H9 (cell line): ENCODE results near the gene OR2F1. TPM values are rescaled to one million over a fixed set of nuclear protein-coding genes. Genes with fewer than 3 reads are reported as not detected.

Experiments
- DNase-seq: peaks from one replicate; pipeline ENCODE4 v3.0.0-alpha.2; 2017
- H2AFZ ChIP-seq: one replicate; pipeline ENCODE4 v1.6.1; 2013; ENCODE audit warnings: mild to moderate bottlenecking, low read length, control low read depth, moderate library complexity
- H2AK5ac ChIP-seq: 2 replicates; pipeline ENCODE4 v1.6.1; 2013; ENCODE audit warnings: low read length, control low read depth, mixed read lengths; ENCODE audit not compliant: insufficient read length
- H2BK120ac ChIP-seq: one replicate; pipeline ENCODE4 v1.6.1; 2013; ENCODE audit warnings: low read depth, mild to moderate bottlenecking, low read length, control low read depth, inconsistent platforms; ENCODE audit not compliant: poor library complexity, severe bottlenecking
- H2BK12ac ChIP-seq: 2 replicates; pipeline ENCODE4 v1.6.1; 2013; ENCODE audit warnings: low read length, control low read depth, mixed read lengths, low read depth; ENCODE audit not compliant: insufficient read length
- H2BK15ac ChIP-seq: 2 replicates; pipeline ENCODE4 v1.6.1; 2013; ENCODE audit warnings: low read depth, low read length, control low read depth
- H2BK20ac ChIP-seq: one replicate; pipeline ENCODE4 v1.6.1; 2013; ENCODE audit warnings: low read depth, mild to moderate bottlenecking, low read length, control low read depth, inconsistent platforms; ENCODE audit not compliant: poor library complexity, severe bottlenecking
- H2BK5ac ChIP-seq: 2 replicates; pipeline ENCODE4 v1.6.1; 2013; ENCODE audit warnings: low read length, control low read depth, mixed read lengths; ENCODE audit not compliant: insufficient read length
- H3K14ac ChIP-seq: 2 replicates; pipeline ENCODE4 v1.6.1; 2013; ENCODE audit warnings: low read length, control low read depth; ENCODE audit not compliant: insufficient read depth
- H3K18ac ChIP-seq: 2 replicates; pipeline ENCODE4 v1.6.1; 2013; ENCODE audit warnings: low read depth, mild to moderate bottlenecking, mixed read lengths, low read length, control low read depth; ENCODE audit not compliant: insufficient read length
- H3K23ac ChIP-seq: 2 replicates; pipeline ENCODE4 v1.6.1; 2013; ENCODE audit warnings: low read length, control low read depth, mixed read lengths, low read depth; ENCODE audit not compliant: insufficient read length
- H3K23me2 ChIP-seq: 2 replicates; pipeline ENCODE4 v1.6.1; 2013; ENCODE audit warnings: low read depth, mild to moderate bottlenecking, mixed read lengths, low read length, control low read depth; ENCODE audit not compliant: insufficient read length, poor library complexity, severe bottlenecking
- H3K27ac ChIP-seq: 2 replicates; pipeline ENCODE4 v1.5.1; 2013; ENCODE audit warnings: low read length, control low read depth, mixed read lengths, low read depth; ENCODE audit not compliant: insufficient read length
- H3K27me3 ChIP-seq: 2 replicates; pipeline ENCODE4 v1.6.1; 2013; ENCODE audit warnings: low read length, control low read depth, inconsistent platforms; ENCODE audit not compliant: insufficient read depth
- H3K4ac ChIP-seq: 2 replicates; pipeline ENCODE4 v1.6.1; 2013; ENCODE audit warnings: low read depth, mild to moderate bottlenecking, control low read depth, inconsistent platforms, low read length, moderate library complexity
- H3K4me1 ChIP-seq: 2 replicates; pipeline ENCODE4 v1.6.1; 2013; ENCODE audit warnings: low read length, control low read depth, inconsistent platforms; ENCODE audit not compliant: insufficient read depth
- H3K4me2 ChIP-seq: 2 replicates; pipeline ENCODE4 v1.6.1; 2013; ENCODE audit warnings: low read length, control low read depth, mixed read lengths; ENCODE audit not compliant: insufficient read length, insufficient read depth
- H3K56ac ChIP-seq: 2 replicates; pipeline ENCODE4 v1.6.1; 2013; ENCODE audit warnings: low read depth, mild to moderate bottlenecking, mixed read lengths, low read length, control low read depth; ENCODE audit not compliant: insufficient read length
- H3K79me1 ChIP-seq: 2 replicates; pipeline ENCODE4 v1.6.1; 2013; ENCODE audit warnings: low read depth, mild to moderate bottlenecking, moderate library complexity, low read length, control low read depth, inconsistent platforms; ENCODE audit not compliant: insufficient read depth, poor library complexity, severe bottlenecking
- H3K79me2 ChIP-seq: 2 replicates; pipeline ENCODE4 v1.6.1; 2013; ENCODE audit warnings: low read length, control low read depth, inconsistent platforms; ENCODE audit not compliant: insufficient read depth
- H3K9ac ChIP-seq: 2 replicates; pipeline ENCODE4 v1.6.1; 2013; ENCODE audit warnings: low read length, control low read depth, mixed read lengths; ENCODE audit not compliant: insufficient read length; ENCODE audit errors: extremely low read depth
- H3K9me3 ChIP-seq: one replicate; pipeline ENCODE4 v1.6.1; 2013; ENCODE audit warnings: low read depth, low read length, inconsistent platforms; ENCODE audit not compliant: control insufficient read depth
- H3T11ph ChIP-seq: one replicate; pipeline ENCODE4 v1.6.1; 2013; ENCODE audit warnings: mild to moderate bottlenecking, low read length, control low read depth, inconsistent platforms
- H4K20me1 ChIP-seq: one replicate; pipeline ENCODE4 v1.6.1; 2013; ENCODE audit not compliant: control insufficient read depth, insufficient read length, insufficient read depth
- H4K5ac ChIP-seq: 2 replicates; pipeline ENCODE4 v1.6.1; 2013; ENCODE audit warnings: low read depth, mild to moderate bottlenecking, mixed read lengths, low read length, control low read depth; ENCODE audit not compliant: insufficient read length
- H4K8ac ChIP-seq: replicated peaks from 2 replicates; pipeline ENCODE4 v1.6.1; 2013; ENCODE audit warnings: low read length, control low read depth, mixed read lengths, low read depth; ENCODE audit not compliant: insufficient read length
- H4K91ac ChIP-seq: 2 replicates; pipeline ENCODE4 v1.6.1; 2013; ENCODE audit warnings: low read depth, mild to moderate bottlenecking, moderate library complexity, mixed read lengths, low read length, control low read depth; ENCODE audit not compliant: insufficient read length
- H3K27ac Mint-ChIP-seq, 3 experiments: 2 replicates in 2 of 3; 3 replicates in 1 of 3; pipeline ENCODE4 v1.8.0; 2020 to 2021; ENCODE audit warnings: mixed read lengths in 3 of 3, mild to moderate bottlenecking in 1 of 3, moderate library complexity in 1 of 3
- H3K27me3 Mint-ChIP-seq: 2 replicates; pipeline ENCODE4 v1.8.0; 2021; ENCODE audit warnings: low read depth, mild to moderate bottlenecking, moderate library complexity, mixed read lengths
- H3K36me3 Mint-ChIP-seq, 3 experiments: 2 replicates in 2 of 3; 3 replicates in 1 of 3; pipeline ENCODE4 v1.8.0; 2020 to 2021; ENCODE audit warnings: low read depth in 3 of 3, mixed read lengths in 3 of 3; ENCODE audit not compliant: insufficient read depth in 1 of 3
- H3K4me1 Mint-ChIP-seq, 2 experiments: 2 replicates each; pipeline ENCODE4 v1.8.0; 2020; ENCODE audit warnings: mixed read lengths in 2 of 2
- H3K4me3 Mint-ChIP-seq, 2 experiments: 2 replicates in 1 of 2; 3 replicates in 1 of 2; pipeline ENCODE4 v1.8.0; 2020 to 2021; ENCODE audit warnings: mild to moderate bottlenecking in 2 of 2, mixed read lengths in 2 of 2, moderate library complexity in 1 of 2
- H3K9me3 Mint-ChIP-seq, 2 experiments: 2 replicates in 1 of 2; 3 replicates in 1 of 2; pipeline ENCODE4 v1.8.0; 2020; ENCODE audit warnings: mild to moderate bottlenecking in 2 of 2, mixed read lengths in 2 of 2, moderate library complexity in 1 of 2
- WGBS: extraction: QIAGEN DNeasy Blood & Tissue Kit; methylation state at CpG from one replicate; pipeline ENCODE4 v1.1.7; 2013; ENCODE audit warnings: missing lambda C conversion rate, low lambda C conversion rate, mixed read lengths; ENCODE audit not compliant: insufficient read length; ENCODE audit errors: extremely low coverage; 5-methylcytosine and 5-hydroxymethylcytosine counted together
- total RNA-seq: library from RNA; stranded (reverse); gene quantifications from 2 replicates; pipeline ENCODE4 v1.2.1, GENCODE V29; 2021
- TF ChIP-seq, protein P1 (sequence below): fragments of 200-600 bp; sonication (generic); conservative IDR thresholded peaks from 3 replicates; pipeline ENCODE4 v1.8.0; 2021; ENCODE audit warnings: antibody characterized with exemption, mild to moderate bottlenecking

OR2F1 gene
- total RNA-seq, 1 experiment from 2014 or later: not detected

DNA sequence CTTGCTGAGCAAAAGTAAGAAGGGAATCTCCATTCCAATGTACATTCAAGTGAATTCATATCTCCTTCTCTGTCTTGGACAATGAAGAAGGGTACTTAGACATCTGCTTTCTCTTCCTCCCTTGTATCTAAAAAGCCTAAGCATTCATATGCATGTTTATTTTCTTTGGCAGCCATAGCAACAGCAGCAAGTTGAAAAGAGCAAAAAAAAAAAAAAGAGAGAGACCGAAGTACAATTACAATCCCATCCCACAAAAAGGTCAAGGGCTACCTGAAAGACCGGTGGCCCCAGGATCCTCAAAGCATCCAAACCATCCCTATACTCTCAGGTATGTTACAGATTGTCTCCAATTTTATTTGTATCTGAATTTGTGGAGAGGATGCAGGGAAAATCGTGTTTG is 4.1 kb downstream of the OR2F1 start:
- no peak for DNase-seq
- no peaks in the 10 kb centered on the region for H3K23me2 ChIP-seq
- no peak overlapping the region for H2BK5ac ChIP-seq
- no peak overlapping the region for H2AFZ ChIP-seq
- H3K4me2 ChIP-seq: no peak overlapping the region
- no peaks in the 10 kb centered on the region for H3K4me1 ChIP-seq
- H3K23ac ChIP-seq: no peak overlapping the region
- no peak overlapping the region for H2BK15ac ChIP-seq
- H4K5ac ChIP-seq: no peak overlapping the region
- no peak overlapping the region for H3K27ac Mint-ChIP-seq
- H4K20me1 ChIP-seq: no peaks in the 10 kb centered on the region
- H3K56ac ChIP-seq: no peak overlapping the region
- H2BK20ac ChIP-seq: no peak overlapping the region
- H3T11ph ChIP-seq: no peak overlapping the region
- no peak overlapping the region for H2AK5ac ChIP-seq
- H3K18ac ChIP-seq: no peak overlapping the region
- no peak overlapping the region for H3K27ac ChIP-seq
- no peak overlapping the region for H2BK12ac ChIP-seq
- H3K9me3 Mint-ChIP-seq: no peaks in the 10 kb centered on the region
- H2BK120ac ChIP-seq: no peak overlapping the region
- H3K4ac ChIP-seq: no peak overlapping the region
- no peaks in the 10 kb centered on the region for H3K79me1 ChIP-seq
- H3K36me3 Mint-ChIP-seq: no peaks in the 10 kb centered on the region; a peak in 1 of 7 replicates
- no peak overlapping the region for H4K91ac ChIP-seq
- H3K4me1 Mint-ChIP-seq: peaks cover 14 to 16% of the 10 kb centered on the region in 2 experiments
- no CpG with 5 or more reads among the region's 3 CpGs for WGBS
- no peaks in the 10 kb centered on the region for H3K27me3 ChIP-seq
- H3K9me3 ChIP-seq: no peaks in the 10 kb centered on the region
- no peak overlapping the region for H3K14ac ChIP-seq
- no peak overlapping the region for H3K4me3 Mint-ChIP-seq
- no peak overlapping the region for H4K8ac ChIP-seq
- no peaks in the 10 kb centered on the region for H3K79me2 ChIP-seq
- no peak overlapping the region for H3K9ac ChIP-seq
- TF ChIP-seq, protein P1, sequence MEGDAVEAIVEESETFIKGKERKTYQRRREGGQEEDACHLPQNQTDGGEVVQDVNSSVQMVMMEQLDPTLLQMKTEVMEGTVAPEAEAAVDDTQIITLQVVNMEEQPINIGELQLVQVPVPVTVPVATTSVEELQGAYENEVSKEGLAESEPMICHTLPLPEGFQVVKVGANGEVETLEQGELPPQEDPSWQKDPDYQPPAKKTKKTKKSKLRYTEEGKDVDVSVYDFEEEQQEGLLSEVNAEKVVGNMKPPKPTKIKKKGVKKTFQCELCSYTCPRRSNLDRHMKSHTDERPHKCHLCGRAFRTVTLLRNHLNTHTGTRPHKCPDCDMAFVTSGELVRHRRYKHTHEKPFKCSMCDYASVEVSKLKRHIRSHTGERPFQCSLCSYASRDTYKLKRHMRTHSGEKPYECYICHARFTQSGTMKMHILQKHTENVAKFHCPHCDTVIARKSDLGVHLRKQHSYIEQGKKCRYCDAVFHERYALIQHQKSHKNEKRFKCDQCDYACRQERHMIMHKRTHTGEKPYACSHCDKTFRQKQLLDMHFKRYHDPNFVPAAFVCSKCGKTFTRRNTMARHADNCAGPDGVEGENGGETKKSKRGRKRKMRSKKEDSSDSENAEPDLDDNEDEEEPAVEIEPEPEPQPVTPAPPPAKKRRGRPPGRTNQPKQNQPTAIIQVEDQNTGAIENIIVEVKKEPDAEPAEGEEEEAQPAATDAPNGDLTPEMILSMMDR: no peak
- no peaks in the 10 kb centered on the region; the same call in none of the 2 replicates for H3K27me3 Mint-ChIP-seq
